Thyroid gland (tissue), 4 donors: ENCODE measurements around the gene CACNA2D3. TPM values are rescaled to one million over a fixed set of nuclear protein-coding genes. Genes with fewer than 3 reads are reported as not detected.

ENCODE experiments used
- DNase-seq, 2 donors: peaks; one replicate each; pipeline ENCODE4 v3.0.0-alpha.2; 2019
- H3K27ac ChIP-seq, 3 donors: fragments of 200-600 bp; sonication (generic); 1 replicate in 2 of 3; 2 replicates in 1 of 3; pipeline ENCODE4 v1.5.1; 2016 to 2019; ENCODE audit warnings: mild to moderate bottlenecking in 1 of 3, moderate library complexity in 1 of 3
- H3K27me3 ChIP-seq: fragments of 200-600 bp; sonication (generic); one replicate; pipeline ENCODE4 v1.5.1; 2019
- H3K36me3 ChIP-seq, 2 donors: fragments of 200-600 bp; sonication (generic); one replicate each; pipeline ENCODE4 v1.5.1; 2016 to 2019
- H3K4me1 ChIP-seq, 2 donors: fragments of 200-600 bp; sonication (generic); one replicate each; pipeline ENCODE4 v1.5.1; 2017 to 2019
- H3K4me3 ChIP-seq, 3 donors: fragments of 200-600 bp; sonication (generic); replicated peaks in 1 of 3; 1 replicate in 2 of 3; 2 replicates in 1 of 3; pipeline ENCODE4 v1.5.1; 2016; ENCODE audit warnings: mild to moderate bottlenecking in 1 of 3
- H3K9me3 ChIP-seq: fragments of 200-600 bp; sonication (generic); one replicate; pipeline ENCODE4 v1.5.1; 2017
- POLR2A ChIP-seq, 2 donors: fragments of 450-650 bp; IDR thresholded peaks; one replicate each; pipeline ENCODE4 v1.6.1; 2017; ENCODE audit warnings: antibody characterized with exemption in 2 of 2, mild to moderate bottlenecking in 2 of 2, moderate library complexity in 1 of 2
- WGBS, 2 donors: methylation state at CpG; one replicate each; pipeline ENCODE4 v1.1.5; 2017; 5-methylcytosine and 5-hydroxymethylcytosine counted together
- intact Hi-C: fragments of 100-400 bp; cut with DNase I; formaldehyde crosslinking; loops from one replicate; pipeline ENCODE4 v1.15.1; 2023
- total RNA-seq, 4 donors: library from RNA; depleted of rRNA; stranded (reverse); fragments of >200 nt; gene quantifications; one replicate each; pipeline ENCODE4 v1.2.3, GENCODE V29; 2016
- TF ChIP-seq, protein P1 (sequence below), 6 experiments: fragments of 200-600 bp in 3 of 6; fragments of 450-650 bp in 3 of 6; sonication (generic) in 3 of 6; IDR thresholded peaks; one replicate each; pipeline ENCODE4 v1.5.1; 2016 to 2019; ENCODE audit warnings: antibody characterized with exemption in 6 of 6, mild to moderate bottlenecking in 2 of 6, inconsistent platforms in 1 of 6, moderate library complexity in 1 of 6

The CACNA2D3 gene
- total RNA-seq, 4 donors from 2014 or later: 2.9 to 4.8 (median 4.5) TPM

DNA sequence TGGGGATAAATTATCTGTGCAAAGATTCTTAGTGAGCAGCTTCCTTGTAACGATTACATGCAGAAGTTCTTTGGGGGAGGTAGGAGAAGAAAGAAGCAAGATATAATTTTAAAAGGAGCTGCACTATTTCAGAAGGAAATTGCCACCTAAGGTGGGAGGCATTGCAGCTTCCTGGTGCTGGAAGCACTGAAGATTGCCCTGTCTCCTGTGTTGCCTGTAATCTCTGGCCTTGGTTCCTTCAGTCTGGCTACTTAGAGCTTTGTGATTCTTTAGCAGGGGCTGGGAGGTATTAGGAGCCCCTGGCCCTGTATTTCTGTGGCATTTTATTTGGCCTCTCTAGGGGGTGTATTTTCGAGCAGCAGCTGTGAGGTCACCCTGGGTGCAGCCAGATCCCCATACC is 35.5 kb downstream of the CACNA2D3 start:
- TF ChIP-seq, protein P1, sequence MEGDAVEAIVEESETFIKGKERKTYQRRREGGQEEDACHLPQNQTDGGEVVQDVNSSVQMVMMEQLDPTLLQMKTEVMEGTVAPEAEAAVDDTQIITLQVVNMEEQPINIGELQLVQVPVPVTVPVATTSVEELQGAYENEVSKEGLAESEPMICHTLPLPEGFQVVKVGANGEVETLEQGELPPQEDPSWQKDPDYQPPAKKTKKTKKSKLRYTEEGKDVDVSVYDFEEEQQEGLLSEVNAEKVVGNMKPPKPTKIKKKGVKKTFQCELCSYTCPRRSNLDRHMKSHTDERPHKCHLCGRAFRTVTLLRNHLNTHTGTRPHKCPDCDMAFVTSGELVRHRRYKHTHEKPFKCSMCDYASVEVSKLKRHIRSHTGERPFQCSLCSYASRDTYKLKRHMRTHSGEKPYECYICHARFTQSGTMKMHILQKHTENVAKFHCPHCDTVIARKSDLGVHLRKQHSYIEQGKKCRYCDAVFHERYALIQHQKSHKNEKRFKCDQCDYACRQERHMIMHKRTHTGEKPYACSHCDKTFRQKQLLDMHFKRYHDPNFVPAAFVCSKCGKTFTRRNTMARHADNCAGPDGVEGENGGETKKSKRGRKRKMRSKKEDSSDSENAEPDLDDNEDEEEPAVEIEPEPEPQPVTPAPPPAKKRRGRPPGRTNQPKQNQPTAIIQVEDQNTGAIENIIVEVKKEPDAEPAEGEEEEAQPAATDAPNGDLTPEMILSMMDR (IDR thresholded peaks at IDR 0.05): no peak
- TF ChIP-seq POLR2A (IDR thresholded peaks at IDR 0.05): no peak
- H3K27me3 ChIP-seq: no peaks in the 10 kb centered on the region
- H3K27ac ChIP-seq: no peak overlapping the region
- no peaks in the 10 kb centered on the region for H3K9me3 ChIP-seq
- no peaks in the 10 kb centered on the region for H3K36me3 ChIP-seq
- no peak overlapping the region for H3K4me3 ChIP-seq
- DNase-seq: no peak
- intact Hi-C loops: no loop called here
- H3K4me1 ChIP-seq: no peaks in the 10 kb centered on the region
- WGBS, 2 donors: 52 to 57% methylated on average over 2 of the region's 2 CpGs

DNA sequence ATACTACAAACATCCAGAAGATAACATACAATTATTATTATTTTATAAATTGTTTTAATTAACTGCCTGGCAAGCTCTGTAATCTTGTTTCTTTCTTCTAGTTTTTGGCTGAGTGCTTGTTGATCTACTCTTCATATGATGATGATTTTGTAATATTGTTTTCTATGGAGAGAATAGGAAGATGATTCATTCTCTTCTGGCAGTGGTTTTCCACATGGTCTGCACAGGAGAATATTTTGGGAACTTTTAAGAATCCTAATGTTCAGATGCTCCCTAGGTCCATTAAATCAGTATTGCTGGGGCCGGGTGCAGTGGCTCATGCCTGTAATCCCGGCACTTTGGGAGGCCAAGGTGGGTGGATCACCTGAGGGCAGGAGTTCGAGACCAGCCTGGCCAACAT is 37.6 kb downstream of the CACNA2D3 start:
- H3K4me3 ChIP-seq: no peak overlapping the region
- H3K4me1 ChIP-seq: no peaks in the 10 kb centered on the region
- WGBS, 2 donors: 56 to 82% methylated on average over 3 of the region's 3 CpGs
- H3K27me3 ChIP-seq: no peaks in the 10 kb centered on the region
- no peak for TF ChIP-seq POLR2A (IDR thresholded peaks at IDR 0.05)
- TF ChIP-seq, protein P1 (IDR thresholded peaks at IDR 0.05): no peak
- intact Hi-C loops: no loop called here
- DNase-seq: no peak
- H3K9me3 ChIP-seq: no peaks in the 10 kb centered on the region
- H3K36me3 ChIP-seq: no peaks in the 10 kb centered on the region
- H3K27ac ChIP-seq: no peak overlapping the region

DNA sequence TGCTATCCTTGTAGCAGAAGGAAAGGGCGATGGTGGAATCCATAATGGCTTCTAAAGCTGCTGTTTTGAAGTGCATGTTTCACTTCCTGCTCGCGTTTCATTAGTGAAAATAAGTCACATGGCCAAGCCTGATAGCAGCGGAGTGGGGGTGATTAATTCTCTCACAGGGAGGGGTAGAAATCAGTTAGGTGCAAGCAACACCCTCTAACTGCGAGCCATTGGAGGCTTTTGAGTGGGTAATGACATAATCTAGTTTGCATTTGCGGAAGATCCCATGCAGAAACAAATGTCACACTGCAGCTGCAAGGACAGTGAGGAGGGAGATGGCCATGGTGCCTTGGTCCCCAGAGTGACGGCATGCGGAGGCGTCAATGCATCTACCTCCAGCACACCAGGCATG is 41.1 kb downstream of the CACNA2D3 start:
- intact Hi-C loops: no loop called here
- WGBS, 2 donors: 72 to 95% methylated on average over 6 to 9 of the region's 9 CpGs

DNA sequence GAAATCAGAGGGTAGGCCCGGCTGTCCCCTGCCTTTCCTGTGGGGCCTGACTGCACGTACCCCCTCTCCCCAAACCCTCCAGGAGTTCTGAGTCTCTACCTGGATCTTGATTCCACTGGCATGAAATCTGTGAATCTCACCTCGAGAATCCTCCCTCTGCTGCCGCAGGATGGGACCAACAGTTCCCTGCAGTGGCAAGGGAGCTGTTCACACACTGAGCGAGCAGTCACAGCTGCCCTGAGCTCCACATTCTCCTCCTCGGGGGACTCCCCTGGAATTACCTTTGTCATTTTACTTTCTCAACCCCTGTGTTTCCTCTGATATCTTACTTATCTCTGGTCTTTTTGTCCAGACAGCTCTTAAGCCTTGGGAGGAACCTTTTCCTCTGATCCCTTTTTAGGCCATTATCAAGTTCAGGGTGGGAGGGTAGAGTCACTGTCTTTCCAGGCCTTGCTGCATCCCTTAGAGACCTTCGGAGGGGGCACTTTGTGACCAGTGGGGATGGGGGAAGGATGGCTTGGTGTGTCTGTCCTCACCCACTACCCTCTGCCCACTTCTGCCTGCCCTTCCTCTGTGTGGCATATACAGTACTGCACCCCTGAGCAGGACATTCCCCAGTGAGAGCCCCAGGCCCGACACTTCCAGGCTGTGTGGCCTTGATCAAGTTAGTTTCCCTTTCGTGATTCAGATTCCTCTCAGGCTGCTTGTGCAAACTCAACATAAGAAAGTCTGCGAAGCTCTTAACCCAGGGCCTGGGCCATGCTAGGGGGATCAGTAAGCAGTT is 42.0 kb downstream of the CACNA2D3 start:
- Histone ChIP-seq H3K27me3 (no peaks in the 10 kb centered on the region), H3K4me1 (no peaks in the 10 kb centered on the region), H3K9me3 (no peaks in the 10 kb centered on the region), H3K36me3 (no peaks in the 10 kb centered on the region), H3K4me3 (no peak overlapping the region), H3K27ac (no peak overlapping the region)
- 64 to 69% methylated on average over 10 of the region's 10 CpGs for WGBS, 2 donors
- intact Hi-C loops: no loop called here
- DNase-seq: no peak
- TF ChIP-seq, protein P1 (IDR thresholded peaks at IDR 0.05): no peak
- no peak for TF ChIP-seq POLR2A (IDR thresholded peaks at IDR 0.05)

More for the DNA sequence above, 41.1 kb downstream of the CACNA2D3 start:
- no peaks in the 10 kb centered on the region for H3K36me3 ChIP-seq
- no peaks in the 10 kb centered on the region for H3K27me3 ChIP-seq
- TF ChIP-seq, protein P1 (IDR thresholded peaks at IDR 0.05): no peak
- TF ChIP-seq POLR2A (IDR thresholded peaks at IDR 0.05): no peak
- H3K27ac ChIP-seq: no peak overlapping the region
- DNase-seq: no peak
- no peaks in the 10 kb centered on the region for H3K9me3 ChIP-seq
- no peak overlapping the region for H3K4me3 ChIP-seq
- H3K4me1 ChIP-seq: no peaks in the 10 kb centered on the region

DNA sequence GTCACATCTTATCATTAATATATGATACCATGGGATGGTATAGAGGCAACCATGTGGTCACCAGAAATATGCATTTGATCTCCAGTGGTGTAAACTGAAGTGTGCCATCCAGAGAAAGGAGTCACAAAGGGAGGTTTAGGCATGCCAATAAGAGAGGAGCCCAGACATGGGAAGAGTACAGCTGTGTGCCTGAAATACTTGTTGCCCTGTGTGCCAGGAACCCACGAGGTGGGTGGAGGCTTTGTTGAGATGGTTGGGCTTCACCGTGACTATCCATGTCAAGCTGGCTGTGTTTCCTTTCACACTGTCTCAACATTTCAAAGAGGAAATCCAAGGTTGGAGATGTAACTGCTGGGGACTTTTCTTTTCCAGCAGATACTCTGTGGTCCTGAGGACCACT is 43.5 kb downstream of the CACNA2D3 start:
- Histone ChIP-seq H3K4me3 (no peak overlapping the region), H3K36me3 (no peaks in the 10 kb centered on the region), H3K27me3 (no peaks in the 10 kb centered on the region), H3K27ac (no peak overlapping the region), H3K9me3 (no peaks in the 10 kb centered on the region), H3K4me1 (no peaks in the 10 kb centered on the region)
- TF ChIP-seq POLR2A (IDR thresholded peaks at IDR 0.05): no peak
- no peak for DNase-seq
- intact Hi-C loops: no loop called here
- 37 to 70% methylated on average over 2 of the region's 2 CpGs for WGBS, 2 donors
